IPS DF 19.7 (cell line): ENCODE results near the gene ZKSCAN5.
A peak's percentile ranks its signal among the peaks of the same experiment; 100 is the strongest.
"Not testable (repeated sequence)": the region's sequence is repeated elsewhere in the genome, so short reads cannot be mapped to it uniquely, and the experiment has no call there.

Source experiments
- DNase-seq: peaks from one replicate; pipeline ENCODE4 v3.0.0-alpha.2; 2013; ENCODE audit warnings: low read depth, low spot score

Gene ZKSCAN5

DNA sequence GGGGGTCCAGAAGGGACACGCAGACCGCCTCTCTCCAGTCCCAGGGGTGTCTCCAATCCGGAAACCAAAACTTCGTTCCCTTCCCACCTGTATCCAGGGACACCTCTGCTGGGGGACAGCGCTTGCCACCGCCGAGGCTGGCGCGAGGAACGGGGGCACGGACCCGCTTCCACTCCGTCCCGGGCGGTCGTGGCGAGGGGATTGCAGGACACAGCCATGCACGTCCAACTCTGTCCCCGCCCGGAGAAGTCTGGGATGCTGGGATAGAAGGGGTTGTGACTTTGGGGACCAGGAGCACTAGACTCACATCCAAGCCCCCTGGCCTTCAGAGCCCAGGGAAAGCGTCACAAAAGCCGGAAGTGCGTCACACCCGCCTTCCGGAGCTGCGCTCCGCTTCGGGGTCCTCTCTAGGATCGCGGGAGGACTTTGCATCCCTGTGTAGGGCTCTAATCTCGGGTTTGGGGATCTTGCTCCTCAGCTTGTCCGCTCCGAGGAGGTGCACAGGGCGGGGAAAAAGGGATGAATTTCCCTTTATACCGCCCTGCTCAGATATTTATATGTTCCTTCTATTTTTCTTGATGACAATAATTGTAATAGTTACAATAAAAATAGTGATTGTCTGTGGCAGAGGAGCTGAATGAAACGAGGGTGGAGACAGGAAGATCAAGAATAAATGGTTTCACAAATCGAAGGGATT, 47.5 kb downstream of the ZKSCAN5 start, which contains the start of gene FAM200A:
Gene FAM200A, minus strand, starts transcription at position 348 of the 697 bp plus-strand sequence. CDS start 3,707 bp downstream, outside the sequence.
- DNase-seq, result peak; percentile 92

DNA sequence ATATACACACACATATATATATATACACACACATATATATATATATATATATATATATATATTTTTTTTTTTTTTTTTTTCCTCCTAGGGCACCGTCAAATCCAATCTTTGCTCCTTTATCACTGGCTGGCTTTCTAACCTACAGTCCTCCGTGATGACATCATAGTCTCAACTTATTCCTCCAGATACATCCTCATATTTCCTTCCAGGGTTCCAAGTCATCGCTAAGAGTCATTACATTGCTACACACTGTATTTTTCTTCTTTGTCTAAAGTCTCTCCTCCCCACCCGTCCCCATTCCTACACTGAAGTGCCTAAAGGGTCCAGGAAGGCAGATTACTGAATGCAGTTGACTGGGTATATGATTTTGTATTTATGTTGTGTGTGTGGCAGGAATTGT, 48.6 kb downstream of the ZKSCAN5 start:
- no peak for DNase-seq

DNA sequence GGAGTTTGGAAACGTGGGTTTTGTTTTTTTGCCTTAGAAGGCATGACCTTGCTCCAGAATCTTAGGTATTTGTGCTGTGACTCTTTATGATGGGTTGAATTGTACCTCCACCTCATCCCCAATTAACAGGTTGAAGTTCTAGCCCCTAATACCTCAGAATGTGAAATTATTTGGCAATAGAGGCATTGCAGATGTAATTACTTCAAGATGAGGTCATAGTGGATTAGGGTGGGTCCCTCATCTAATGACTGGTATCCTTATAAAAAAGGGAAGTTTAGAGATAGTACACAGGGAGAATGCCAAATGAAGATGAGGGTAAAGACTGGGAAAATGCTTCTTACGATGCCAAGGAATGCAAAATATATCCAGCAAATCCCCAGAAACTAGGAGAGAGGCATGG, 50.5 kb downstream of the ZKSCAN5 start:
- DNase-seq, result no peak

DNA sequence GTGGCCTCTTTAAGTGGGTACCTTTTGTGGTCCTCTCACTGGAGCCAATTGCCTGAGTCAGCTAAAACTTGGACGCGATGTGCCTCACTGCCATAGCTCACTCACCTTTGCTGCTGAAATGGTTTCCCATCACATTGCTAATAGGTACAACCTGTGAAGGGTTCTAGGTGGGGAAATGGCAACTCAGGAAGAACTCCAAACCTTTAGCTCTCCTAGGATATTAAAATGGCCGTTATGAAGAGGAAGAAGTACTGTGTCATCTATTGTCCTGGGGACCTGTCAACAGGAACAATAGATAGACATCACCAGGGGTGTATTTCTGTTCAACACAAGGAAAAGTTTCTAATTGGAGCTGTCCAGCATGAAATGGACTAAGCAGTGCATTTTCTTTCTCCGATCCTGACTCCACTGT, 52.7 kb downstream of the ZKSCAN5 start:
- DNase-seq, result no peak

DNA sequence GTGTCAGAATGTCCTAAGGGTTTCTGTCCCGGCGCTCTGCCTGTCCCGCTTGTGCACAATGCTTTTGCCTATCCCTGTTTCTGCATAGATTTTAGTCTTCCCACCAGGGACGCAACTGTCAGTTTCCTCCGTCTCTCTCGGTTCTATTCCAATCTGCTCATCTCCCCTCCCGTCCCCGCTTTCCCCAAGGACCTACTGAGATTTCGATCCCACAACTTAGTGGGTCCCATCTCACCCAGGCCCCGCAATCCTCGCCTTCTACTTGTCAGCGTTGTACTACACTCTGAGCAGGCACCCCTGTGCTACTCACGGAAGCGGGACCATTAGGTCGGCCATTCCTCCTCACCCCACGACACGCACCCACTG, 53.5 kb downstream of the ZKSCAN5 start:
- no peak for DNase-seq

DNA sequence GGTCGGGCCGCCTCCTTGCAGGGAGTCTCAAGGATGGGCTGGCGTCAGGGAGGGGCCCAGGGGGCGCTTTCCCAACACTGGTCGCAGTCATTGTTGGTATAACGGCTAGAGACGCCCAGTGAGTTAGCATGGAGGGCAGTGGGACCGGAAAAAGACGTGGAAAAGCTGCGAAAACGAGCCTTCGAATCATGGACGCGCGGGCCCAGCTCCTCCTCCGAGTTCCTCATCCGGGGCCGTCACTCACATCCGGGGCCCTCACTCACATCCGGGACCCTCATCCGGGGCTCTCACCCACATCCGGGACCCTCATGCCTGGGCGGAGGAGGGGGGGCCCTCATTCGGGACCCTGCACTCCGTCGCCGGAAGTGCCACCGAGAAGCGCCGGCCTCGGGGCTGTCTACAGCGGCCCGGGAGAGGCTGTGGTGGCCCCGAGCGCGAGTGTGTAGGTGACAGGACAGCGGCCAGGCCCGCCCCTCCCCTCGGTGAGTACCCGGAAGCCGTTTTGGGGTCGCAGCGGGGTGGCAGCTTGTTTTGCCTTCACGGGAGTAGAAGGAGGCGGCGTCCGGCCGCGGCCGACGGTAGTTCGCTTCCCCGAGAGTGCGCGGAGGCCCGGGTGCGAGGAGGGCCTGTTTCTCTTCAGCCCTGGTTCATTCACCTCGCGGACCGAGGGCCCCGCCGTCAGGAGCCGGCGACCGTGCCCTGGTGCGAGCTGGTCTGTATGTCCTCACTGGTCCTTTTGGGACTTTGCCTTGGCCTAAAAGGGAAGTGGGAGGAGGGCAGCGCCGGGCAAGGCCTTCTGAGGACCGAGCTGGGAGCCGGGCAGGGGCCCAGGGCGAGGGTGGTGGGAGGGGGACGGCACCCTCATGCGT, 54.1 kb downstream of the ZKSCAN5 start, which contains the start of gene ZNF655:
Gene ZNF655, plus strand, starts transcription at position 337 of the 869 bp plus-strand sequence. CDS start 1,918 bp downstream, outside the sequence.
- peak; percentile 59 for DNase-seq

DNA sequence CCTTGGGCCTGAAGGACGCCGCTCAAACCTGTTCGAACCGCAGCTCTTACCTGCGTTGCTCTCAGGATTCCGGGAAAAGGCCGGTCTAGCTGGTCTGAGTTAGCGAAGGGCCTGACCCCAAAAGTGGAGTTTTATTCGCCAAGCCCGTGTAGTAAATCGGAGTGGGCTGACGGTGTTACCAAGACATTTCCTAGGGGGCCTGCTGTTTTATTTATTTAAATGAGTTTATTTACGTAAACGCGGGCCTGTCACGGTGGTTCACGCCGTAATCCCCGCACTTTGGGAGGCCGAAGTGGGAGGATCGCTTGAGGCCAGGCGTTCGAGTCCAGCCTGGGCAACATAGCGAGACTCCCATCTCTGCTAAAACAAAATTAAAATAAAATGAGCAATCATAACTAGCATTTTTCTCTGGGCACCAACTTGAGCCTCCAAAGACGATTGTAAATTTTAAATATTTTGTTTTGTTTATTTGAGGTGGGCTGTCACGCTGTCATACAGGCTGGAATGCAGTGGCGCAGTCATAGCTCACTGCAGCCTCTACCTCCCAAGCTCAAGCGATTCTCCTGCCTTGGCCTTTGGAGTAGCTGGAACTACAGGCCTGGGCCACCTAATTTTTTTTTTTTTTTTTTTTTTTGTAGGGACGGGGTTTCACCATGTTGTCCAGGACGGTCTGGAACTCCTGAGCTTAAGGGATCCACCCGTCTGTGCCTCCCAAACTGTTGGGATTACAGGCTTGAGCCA, 54.9 kb downstream of the ZKSCAN5 start:
- no peak for DNase-seq

DNA sequence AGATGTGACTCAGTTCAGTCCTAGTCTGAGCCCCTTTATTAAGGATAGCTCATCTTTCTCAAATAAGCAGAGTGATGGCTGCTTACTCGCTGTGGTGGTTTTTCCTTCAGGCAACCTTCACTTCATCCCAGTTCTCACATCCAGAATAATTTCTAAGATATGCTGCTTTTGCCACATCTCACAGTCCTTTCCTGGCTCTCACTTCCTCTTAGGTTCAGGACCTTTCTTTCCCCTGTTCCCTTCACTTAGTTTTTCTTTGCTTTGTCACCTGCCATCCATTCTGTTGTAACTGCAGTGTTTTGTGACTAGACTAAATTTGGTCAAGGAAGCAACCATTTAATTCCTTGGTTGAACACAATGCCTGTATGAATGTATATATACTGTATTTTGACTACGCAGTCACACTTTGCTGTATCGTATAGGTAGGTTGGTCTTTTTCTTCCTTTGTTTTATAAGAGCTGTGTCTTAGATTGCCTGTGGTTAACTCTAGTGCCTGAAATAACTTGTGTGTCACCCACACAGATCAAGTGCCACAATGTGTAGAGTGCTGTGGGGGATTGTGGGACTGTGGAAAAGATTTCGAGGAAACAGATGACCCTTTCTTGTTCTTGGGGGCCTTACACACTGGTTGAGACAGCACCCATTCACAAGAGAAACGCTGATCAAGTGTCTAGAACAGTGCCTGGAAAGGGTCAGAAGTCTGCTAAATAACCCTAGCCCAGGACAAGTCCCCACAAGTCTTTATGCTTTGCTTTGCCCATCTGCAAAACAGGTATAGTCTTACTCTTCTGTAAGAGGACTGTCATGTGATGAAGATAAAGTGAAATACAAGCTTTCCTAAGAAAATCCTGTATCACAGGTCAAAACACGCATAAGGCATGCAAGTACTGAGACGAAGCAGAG, 56.6 kb downstream of the ZKSCAN5 start:
- no peak for DNase-seq

DNA sequence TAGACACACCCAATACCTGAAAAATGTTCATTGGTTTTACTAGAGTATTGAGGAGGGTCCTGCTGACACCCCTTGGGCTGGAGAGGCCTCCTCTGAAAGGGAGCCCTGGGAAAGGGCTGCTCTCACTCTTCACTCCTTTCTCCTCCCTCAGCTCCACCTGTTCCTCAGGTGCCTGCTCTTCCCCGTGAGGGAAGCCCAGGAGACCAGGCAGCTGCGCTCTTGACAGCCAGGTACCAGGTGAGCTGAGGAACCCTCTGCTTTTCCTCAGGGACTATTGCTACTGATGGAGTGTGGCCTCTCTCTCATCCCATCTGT, 57.2 kb downstream of the ZKSCAN5 start:
- DNase-seq, result no peak

DNA sequence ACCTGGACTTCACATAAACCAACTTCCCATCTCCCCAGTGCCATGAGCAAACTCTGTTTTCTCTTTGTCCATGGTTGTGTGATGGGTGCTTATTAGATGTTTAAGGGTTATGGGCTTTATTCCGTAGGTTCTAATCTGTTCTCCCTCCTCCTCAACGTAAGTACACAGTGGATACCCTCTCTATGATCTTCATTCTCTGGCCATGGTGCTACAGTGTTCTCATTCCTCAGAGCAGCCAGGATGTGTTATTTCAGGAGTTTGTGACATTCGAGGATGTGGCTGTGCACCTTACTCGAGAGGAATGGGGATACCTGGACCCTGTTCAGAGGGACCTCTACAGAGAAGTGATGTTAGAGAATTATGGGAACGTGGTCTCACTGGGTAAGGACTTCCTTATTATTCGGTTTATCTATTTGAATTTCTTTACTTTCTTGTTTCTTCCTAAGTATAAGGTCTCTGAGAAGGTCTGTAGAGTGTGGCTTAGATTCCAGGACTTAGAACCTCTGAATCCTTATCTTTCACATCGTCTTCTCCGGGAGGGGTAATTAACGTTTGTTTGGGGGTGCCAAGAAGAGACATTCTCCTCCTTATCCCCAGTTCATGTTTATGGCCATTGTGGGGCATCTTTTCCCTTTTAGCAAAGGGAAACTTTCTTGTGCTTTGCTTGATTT, 57.8 kb downstream of the ZKSCAN5 start:
- no peak for DNase-seq

DNA sequence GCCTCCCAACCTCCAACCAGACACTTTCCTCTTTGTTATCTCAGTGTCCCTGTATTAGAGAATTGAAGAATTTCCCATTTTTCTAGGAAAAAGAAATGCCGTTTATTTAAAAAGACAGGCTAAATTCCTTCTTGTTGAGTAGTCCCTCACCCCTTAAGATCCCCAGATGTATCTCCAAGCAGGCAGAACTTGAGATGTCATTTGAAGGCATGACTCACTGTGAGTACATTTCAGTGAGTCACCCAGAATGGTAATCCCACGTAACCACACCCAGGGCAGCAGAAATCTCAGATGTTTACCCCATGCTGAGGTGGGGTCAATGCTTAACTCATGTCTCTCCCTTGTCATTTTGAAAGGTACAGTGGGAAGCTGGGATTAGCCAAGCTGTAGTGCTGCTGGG, 58.4 kb downstream of the ZKSCAN5 start:
- DNase-seq, result no peak

DNA sequence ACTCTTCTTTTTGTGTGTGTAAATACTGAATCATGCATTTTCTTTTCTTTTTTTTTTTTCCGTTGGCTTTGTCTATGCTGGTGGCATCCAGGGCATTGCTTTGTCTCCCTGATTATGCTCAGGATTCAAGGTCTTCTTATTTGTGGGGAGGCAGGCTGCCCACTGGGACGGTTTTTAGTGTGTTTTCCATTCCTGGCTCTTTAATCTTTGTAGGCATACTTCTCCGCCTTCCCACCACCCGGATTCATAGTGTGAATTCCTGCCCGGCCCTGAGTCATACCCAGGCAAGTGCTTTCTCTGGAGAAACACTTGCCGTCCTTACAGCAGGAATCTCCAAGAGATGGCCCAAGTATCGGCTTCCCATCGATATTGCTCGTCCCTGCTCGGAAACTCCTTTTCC, 59.2 kb downstream of the ZKSCAN5 start:
- no peak for DNase-seq

DNA sequence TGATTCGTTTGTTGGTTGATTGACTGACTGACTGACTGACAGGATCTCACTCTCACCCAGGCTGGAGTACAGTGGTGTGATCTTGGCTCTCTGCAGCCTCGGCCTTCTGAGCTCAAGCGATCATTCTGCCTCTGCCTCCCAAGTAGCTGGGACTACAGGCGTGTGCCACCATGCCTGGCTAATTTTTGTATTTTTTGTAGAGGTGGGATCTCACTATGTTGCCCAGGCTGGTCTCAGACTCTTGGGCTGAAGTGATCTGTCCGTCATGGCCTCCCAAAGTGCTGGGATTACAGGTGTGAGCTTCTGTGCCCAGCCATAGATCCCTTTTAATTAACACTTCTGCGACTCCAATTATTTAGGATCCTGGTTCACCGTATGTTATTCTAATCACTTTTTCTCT, 64.3 kb downstream of the ZKSCAN5 start:
- DNase-seq, result not testable (repeated sequence)

DNA sequence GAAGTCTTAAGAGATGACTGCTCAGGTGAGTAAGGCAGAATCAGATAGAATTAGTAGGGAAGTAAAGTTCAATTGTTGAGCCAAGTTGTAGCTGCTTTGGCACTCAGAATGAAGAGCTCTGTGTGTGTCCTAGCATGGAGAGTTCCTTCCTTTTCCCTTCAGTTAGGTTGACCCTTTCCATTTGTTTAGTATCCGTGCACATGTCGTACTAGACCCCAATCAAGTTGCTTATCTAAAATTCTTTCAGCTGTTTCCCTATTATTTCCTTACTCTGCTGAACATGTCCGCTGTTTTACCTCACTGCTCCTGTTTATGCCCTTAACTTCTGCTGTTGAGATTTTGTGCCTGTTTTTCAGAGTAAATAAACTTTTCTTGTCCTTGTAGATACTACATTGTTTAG, 67.3 kb downstream of the ZKSCAN5 start:
- DNase-seq, result no peak

DNA sequence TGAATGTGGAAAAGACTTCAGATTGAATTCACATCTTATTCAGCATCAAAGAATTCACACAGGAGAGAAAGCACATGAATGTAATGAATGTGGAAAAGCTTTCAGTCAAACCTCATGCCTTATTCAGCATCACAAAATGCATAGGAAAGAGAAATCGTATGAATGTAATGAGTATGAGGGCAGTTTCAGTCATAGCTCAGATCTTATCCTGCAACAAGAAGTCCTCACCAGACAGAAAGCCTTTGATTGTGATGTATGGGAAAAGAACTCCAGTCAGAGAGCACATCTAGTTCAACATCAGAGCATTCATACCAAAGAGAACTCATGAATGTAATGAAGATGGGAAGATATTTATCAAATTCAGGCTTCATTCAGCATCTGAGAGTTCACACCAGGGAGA, 68.8 kb downstream of the ZKSCAN5 start:
- no peak for DNase-seq

DNA sequence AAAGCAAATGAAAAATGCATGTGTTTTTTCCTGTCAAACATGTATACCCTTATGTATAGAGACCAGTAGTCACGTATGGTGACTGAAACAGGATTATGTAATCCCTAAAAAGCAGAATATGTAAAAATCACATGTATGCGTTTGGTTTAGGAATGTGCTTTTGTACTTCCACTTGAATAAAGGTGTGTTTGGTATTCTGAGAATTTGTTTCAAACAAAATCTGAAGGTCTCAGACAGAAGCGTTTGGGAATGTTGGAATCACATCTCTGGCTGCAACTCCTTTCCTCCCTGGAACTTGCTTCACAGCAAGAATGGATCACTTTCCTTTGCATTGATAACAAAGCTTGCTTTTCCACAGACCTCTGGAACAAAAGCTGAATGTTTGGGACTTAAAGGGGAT, 71.8 kb downstream of the ZKSCAN5 start:
- DNase-seq, result no peak

DNA sequence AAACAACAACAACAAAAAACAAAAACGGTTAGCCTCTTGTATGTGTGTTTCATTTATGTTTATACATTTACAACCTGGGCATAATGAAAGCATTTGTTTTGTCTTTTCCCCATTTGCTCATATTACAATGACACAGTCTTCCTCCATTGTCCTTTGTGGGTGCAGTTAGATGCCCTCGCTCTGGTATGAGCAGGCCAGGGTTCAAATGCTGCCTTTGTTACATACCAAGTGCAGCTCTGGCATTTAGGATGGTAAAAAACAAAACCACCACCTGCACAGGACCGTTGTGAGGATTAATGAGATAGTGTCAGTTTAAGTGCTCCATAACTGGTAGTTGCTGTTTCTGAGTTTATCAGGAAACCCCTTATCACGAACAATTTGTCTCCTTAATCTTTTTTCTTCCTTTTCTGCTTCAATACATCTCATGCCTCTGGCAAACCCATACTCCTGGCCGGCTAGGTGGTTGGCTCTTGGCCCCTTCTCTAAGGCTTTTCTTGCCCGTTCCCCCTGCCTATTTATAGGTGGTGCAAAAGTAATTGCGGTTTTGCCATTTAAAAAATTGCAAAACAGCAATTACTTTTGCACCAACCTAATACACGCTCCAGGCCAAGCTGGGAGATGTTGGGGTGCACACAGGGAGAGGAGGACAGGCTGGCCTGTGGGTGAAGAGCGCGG, 75.0 kb downstream of the ZKSCAN5 start:
- DNase-seq, result no peak

DNA sequence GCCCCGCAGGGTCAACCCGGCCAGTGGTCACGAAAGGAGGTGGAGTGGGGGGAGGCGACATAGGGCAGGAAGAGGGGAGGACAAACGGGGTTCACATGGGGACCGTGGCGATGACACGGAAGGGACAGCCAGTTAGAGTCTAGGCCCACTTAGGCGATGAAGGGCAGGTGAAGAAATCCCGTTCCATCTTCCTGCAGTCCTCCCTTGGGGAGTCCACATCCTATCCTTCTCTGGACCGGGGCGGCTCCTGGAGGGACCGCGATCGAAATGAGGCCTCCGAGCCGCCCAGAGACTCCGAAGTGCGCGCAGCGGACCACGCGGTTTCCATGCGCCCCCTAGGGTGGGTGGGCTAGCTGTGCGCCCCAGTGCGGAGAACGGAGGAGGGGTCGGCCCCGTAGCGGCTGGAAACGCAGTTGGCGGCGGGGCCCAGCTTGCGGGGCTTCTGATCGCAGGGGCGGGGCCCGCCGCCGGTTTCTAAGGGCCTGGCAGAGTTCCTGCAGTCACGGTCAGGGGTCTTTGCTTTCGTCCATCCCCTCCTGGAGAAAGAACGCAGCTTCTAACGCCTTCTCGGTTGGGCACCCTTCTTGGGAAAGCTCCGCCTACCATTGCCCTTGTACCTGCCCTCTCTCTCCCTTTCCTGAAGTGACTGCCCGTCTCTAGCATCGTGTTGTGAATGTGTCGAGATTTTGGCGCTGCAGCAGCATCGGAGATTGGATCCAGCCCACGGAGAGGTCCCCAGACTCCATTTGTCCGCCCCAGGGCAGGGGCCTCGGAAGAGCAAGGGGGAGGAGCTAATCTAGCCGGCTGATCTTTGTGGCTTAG, 75.7 kb downstream of the ZKSCAN5 start:
- DNase-seq, result peak; percentile 57

DNA sequence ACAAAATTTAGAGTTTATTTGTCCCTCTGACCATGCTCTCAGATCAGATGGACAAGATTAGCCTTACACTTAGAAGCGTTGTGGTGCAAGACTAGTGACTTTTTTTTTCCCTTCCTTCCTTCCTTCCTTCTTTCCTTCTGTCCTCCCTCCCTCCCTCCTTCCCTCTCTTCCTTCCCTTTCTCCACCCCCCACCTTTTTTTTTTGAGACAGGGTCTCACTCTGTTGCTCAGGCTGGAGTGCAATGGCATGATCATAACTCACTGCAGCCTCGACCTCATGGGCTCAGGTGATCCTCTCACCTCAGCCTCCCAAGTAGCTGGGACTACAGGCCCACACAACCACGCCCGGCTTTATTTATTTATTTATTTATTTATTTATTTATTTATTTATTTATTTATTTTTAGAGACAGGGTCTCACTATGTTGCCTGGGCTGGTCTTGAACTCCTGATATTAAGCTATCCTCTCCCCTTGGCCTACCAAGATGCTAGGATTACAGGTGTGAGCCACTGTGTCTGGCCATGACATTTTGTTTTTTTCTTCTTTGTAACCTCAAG, 76.4 kb downstream of the ZKSCAN5 start:
- DNase-seq, result not testable (repeated sequence)
